HL-60 (cell line): ENCODE results near the gene LYSMD2.

Experiments
- DNase-seq, 2 experiments: peaks; one replicate each; pipeline ENCODE4 v3.0.0-alpha.2; 2010 to 2020; ENCODE audit warnings: low read depth in 1 of 2, low spot score in 1 of 2
- H3K27ac ChIP-seq: fragments of 250-450 bp; sonication (Bioruptor Pico); replicated peaks from 2 replicates; pipeline ENCODE4 v1.5.1; 2020; ENCODE audit warnings: mild to moderate bottlenecking, moderate library complexity
- H3K27me3 ChIP-seq: fragments of 250-450 bp; sonication (Bioruptor Pico); 2 replicates; pipeline ENCODE4 v1.5.1; 2021; ENCODE audit warnings: mild to moderate bottlenecking, moderate library complexity; ENCODE audit not compliant: insufficient read depth, poor library complexity, severe bottlenecking
- H3K4me3 ChIP-seq: replicated peaks from 2 replicates; pipeline ENCODE4 v1.5.1; 2011; ENCODE audit warnings: mild to moderate bottlenecking, control low read depth, low read length; ENCODE audit not compliant: insufficient read depth
- CTCF ChIP-seq: IDR thresholded peaks from one replicate; pipeline ENCODE4 v1.5.1; 2011; ENCODE audit warnings: low read length, control low read depth, inconsistent platforms; ENCODE audit not compliant: insufficient read depth
- GABPA ChIP-seq: IDR thresholded peaks from 2 replicates; pipeline ENCODE4 v1.6.1; 2012; ENCODE audit warnings: low read depth
- POLR2AphosphoS5 ChIP-seq: IDR thresholded peaks from 2 replicates; pipeline ENCODE4 v1.6.1; 2012; ENCODE audit warnings: low read depth
- SPI1 ChIP-seq: IDR thresholded peaks from 2 replicates; pipeline ENCODE4 v1.6.1; 2012; ENCODE audit warnings: low read depth, mild to moderate bottlenecking, borderline replicate concordance
- TF ChIP-seq, protein P1 (sequence below): IDR thresholded peaks from 2 replicates; pipeline ENCODE4 v1.6.1; 2012; ENCODE audit warnings: low read depth; ENCODE audit not compliant: insufficient replicate concordance

Gene LYSMD2

DNA sequence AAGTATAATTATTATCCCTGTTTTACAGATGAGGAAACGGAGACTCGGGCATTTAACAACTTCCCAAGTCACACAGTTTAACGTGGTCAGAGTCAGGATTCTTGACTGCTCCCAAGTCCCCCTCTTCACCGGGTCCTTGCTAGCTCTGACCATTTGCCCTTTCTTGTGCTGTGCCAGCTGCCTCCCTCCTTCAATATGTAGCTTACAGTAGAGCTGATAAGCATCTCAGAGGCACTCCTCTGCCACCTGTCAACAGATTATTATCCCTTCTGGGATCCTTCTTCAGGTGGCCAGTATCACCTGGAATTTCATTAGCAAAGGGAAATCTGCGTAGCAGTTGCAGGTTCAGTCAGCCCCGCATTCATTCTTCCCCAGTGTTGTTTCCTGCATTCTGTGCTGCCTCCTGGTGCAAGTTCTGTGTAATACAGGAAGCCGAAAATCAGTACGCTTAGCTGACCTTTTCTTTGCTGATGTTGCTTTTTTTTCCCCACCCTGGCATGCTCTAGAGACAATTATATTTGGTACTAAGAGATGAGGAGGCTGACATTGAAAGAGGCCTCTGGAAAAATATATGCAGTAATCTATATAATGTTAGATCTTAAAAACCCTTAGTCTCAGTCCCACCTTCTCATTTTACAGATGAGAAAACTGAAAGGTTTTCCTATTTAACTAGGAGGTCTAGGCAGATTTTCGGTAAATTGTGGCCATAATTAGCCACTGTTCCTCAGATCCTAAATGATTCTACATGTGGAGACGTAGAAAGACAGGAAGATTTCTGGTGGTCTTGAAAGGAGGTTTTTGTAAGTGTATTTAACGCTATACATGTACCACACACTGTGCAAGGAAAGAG is 38.7 kb upstream of the LYSMD2 start:
- no peaks in the 10 kb centered on the region for H3K27me3 ChIP-seq
- TF ChIP-seq CTCF: peak; percentile 76
- TF ChIP-seq GABPA: no peak
- peak in 1 of 2 experiments; percentile 59 for DNase-seq
- H3K4me3 ChIP-seq: no peak overlapping the region
- H3K27ac ChIP-seq: no peak overlapping the region

DNA sequence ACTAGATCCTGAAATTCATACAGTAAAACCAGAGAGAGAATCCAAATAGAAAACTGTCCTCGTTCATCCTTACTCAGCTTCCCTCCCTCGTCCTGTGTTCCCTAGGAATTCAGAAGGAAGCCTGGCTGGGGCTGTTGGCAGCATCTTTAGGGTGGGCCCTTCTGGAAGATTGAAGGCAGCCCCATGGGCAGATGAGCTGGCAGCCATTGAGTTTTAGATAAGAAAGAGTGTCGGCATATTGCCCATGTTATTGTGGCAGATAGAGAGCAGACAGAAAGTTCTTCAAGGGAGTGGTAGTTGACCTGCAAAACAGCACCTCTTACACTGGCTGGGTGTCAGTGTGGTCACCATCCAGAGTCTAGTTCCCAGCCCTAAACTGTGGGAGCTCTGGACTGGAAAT is 37.5 kb upstream of the LYSMD2 start:
- H3K27me3 ChIP-seq: no peaks in the 10 kb centered on the region
- no peak for DNase-seq
- TF ChIP-seq, protein P1, sequence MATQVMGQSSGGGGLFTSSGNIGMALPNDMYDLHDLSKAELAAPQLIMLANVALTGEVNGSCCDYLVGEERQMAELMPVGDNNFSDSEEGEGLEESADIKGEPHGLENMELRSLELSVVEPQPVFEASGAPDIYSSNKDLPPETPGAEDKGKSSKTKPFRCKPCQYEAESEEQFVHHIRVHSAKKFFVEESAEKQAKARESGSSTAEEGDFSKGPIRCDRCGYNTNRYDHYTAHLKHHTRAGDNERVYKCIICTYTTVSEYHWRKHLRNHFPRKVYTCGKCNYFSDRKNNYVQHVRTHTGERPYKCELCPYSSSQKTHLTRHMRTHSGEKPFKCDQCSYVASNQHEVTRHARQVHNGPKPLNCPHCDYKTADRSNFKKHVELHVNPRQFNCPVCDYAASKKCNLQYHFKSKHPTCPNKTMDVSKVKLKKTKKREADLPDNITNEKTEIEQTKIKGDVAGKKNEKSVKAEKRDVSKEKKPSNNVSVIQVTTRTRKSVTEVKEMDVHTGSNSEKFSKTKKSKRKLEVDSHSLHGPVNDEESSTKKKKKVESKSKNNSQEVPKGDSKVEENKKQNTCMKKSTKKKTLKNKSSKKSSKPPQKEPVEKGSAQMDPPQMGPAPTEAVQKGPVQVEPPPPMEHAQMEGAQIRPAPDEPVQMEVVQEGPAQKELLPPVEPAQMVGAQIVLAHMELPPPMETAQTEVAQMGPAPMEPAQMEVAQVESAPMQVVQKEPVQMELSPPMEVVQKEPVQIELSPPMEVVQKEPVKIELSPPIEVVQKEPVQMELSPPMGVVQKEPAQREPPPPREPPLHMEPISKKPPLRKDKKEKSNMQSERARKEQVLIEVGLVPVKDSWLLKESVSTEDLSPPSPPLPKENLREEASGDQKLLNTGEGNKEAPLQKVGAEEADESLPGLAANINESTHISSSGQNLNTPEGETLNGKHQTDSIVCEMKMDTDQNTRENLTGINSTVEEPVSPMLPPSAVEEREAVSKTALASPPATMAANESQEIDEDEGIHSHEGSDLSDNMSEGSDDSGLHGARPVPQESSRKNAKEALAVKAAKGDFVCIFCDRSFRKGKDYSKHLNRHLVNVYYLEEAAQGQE: no peak
- TF ChIP-seq SPI1: no peak
- TF ChIP-seq POLR2AphosphoS5: no peak
- TF ChIP-seq GABPA: no peak
- no peak for TF ChIP-seq CTCF
- no peak overlapping the region for H3K27ac ChIP-seq
- H3K4me3 ChIP-seq: no peak overlapping the region

DNA sequence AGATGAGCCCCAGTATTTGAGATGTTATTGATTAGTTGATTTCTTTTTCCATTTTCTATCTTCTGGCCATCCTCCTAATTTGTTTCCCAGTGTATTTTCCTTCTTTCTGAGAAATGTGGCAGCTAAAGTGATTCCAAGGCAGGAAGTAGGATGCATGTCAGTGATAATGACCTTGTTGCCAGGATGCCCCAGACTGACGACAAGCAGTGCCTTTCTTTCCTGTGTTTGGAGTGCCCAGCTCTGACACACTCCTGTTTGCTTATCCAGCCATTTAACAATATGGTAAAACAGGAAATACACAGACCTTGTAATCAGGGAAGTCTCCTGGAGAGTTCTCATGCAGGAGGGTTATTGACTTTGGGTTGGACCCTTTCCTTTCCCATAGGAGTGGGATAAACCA is 34.3 kb upstream of the LYSMD2 start:
- DNase-seq: no peak
- no peak overlapping the region for H3K4me3 ChIP-seq
- no peak overlapping the region for H3K27ac ChIP-seq
- TF ChIP-seq POLR2AphosphoS5 (no peak), SPI1 (no peak), CTCF (no peak), GABPA (no peak)
- TF ChIP-seq, protein P1: no peak
- no peaks in the 10 kb centered on the region for H3K27me3 ChIP-seq

- TF ChIP-seq, protein P1: no peak
- TF ChIP-seq SPI1 (no peak), CTCF (no peak), POLR2AphosphoS5 (no peak), GABPA (no peak)
- H3K4me3 ChIP-seq: no peak overlapping the region
- no peak for DNase-seq
- H3K27ac ChIP-seq: no peak overlapping the region
- H3K27me3 ChIP-seq: no peaks in the 10 kb centered on the region
Observed at GRCh38 chr15:51770902-51771301, 33.4 kb upstream of the LYSMD2 start.
